Lower lobe of right lung (tissue), 2 donors: ENCODE measurements around the gene CRLF1. TPM values are rescaled to one million over a fixed set of nuclear protein-coding genes. Genes with fewer than 3 reads are reported as not detected.

Experiments
- ATAC-seq, 2 donors: fragments of 200-7000 bp; cut with Tn5 transposase; one replicate each; pipeline ENCODE4 v1.9.1; 2020 to 2022; ENCODE audit warnings: mild to moderate bottlenecking in 2 of 2, moderate library complexity in 2 of 2
- DNase-seq: peaks from one replicate; pipeline ENCODE4 v3.0.0-alpha.2; 2020
- H3K27ac ChIP-seq: fragments of 200-600 bp; one replicate; pipeline ENCODE4 v1.8.0; 2022
- H3K27me3 ChIP-seq: fragments of 200-600 bp; one replicate; pipeline ENCODE4 v1.8.0; 2022; ENCODE audit warnings: low read depth
- H3K36me3 ChIP-seq: fragments of 200-600 bp; one replicate; pipeline ENCODE4 v1.8.0; 2022; ENCODE audit warnings: mild to moderate bottlenecking
- H3K4me1 ChIP-seq: fragments of 200-600 bp; one replicate; pipeline ENCODE4 v1.8.0; 2022
- H3K4me3 ChIP-seq: fragments of 200-600 bp; one replicate; pipeline ENCODE4 v1.8.0; 2022; ENCODE audit warnings: mild to moderate bottlenecking
- H3K9me3 ChIP-seq: fragments of 200-600 bp; one replicate; pipeline ENCODE4 v1.8.0; 2022
- intact Hi-C: fragments of 100-400 bp; cut with DNase I; formaldehyde crosslinking; loops from one replicate; pipeline ENCODE4 v1.11.0; 2022
- total RNA-seq: library from RNA; stranded (reverse); fragmentation: NEBNext Ultra II Directional; extraction: Animal tissue kit (Norgen Biotek cat#: 25700); gene quantifications from one replicate; pipeline ENCODE4 v1.2.1, GENCODE V29; 2021
- TF ChIP-seq, protein P1 (sequence below): fragments of 200-600 bp; IDR thresholded peaks from one replicate; pipeline ENCODE4 v1.8.0; 2022; ENCODE audit warnings: antibody characterized with exemption, mild to moderate bottlenecking
- donor health status: DM: no; HTN: yes; CAD: no; lungs with severe emphysema.

Gene CRLF1
- total RNA-seq, 1 donor from 2014 or later, result 19.9 TPM

DNA sequence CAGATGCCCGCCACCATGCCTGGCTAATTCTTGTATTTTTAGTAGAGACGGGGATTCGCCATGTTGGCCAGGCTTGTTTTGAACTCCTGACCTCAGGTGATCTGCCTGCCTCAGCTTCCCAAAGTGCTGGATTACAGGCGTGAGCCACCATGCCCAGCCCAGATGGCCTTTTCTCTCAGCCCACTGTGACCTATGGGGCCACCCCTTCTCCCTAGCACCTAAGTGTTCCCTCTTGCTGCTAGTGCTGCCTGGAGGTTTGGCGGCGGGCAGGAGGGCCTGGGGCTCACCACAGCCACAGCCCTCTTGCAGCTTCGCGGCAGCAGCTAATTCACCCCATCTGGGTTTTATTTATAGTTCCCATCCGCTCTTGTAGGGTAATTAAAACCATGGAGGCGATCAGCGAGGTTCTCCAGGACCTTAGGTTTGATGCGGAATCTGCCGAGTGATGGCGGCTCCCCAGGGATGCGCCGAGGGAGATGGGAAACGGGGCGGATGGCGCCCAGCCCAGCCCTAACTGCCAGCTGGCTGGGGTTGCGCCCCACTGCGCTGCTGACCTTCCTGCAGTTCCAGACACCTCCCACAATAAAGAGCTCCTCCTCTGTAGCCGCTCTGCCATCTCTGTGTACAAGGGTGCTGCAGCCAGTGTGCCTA lies 14.7 kb downstream of the CRLF1 start:
- intact Hi-C loops, result no loop called here
- H3K4me1 ChIP-seq, result peaks cover 40% of the 10 kb centered on the region
- TF ChIP-seq, protein P1, sequence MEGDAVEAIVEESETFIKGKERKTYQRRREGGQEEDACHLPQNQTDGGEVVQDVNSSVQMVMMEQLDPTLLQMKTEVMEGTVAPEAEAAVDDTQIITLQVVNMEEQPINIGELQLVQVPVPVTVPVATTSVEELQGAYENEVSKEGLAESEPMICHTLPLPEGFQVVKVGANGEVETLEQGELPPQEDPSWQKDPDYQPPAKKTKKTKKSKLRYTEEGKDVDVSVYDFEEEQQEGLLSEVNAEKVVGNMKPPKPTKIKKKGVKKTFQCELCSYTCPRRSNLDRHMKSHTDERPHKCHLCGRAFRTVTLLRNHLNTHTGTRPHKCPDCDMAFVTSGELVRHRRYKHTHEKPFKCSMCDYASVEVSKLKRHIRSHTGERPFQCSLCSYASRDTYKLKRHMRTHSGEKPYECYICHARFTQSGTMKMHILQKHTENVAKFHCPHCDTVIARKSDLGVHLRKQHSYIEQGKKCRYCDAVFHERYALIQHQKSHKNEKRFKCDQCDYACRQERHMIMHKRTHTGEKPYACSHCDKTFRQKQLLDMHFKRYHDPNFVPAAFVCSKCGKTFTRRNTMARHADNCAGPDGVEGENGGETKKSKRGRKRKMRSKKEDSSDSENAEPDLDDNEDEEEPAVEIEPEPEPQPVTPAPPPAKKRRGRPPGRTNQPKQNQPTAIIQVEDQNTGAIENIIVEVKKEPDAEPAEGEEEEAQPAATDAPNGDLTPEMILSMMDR, result no peak
- no peak overlapping the region for H3K4me3 ChIP-seq
- no peak overlapping the region for H3K27ac ChIP-seq
- no peaks in the 10 kb centered on the region for H3K27me3 ChIP-seq
- no peaks in the 10 kb centered on the region for H3K9me3 ChIP-seq
- DNase-seq (no peak), ATAC-seq (no peak)
- H3K36me3 ChIP-seq, result peaks cover 10% of the 10 kb centered on the region

DNA sequence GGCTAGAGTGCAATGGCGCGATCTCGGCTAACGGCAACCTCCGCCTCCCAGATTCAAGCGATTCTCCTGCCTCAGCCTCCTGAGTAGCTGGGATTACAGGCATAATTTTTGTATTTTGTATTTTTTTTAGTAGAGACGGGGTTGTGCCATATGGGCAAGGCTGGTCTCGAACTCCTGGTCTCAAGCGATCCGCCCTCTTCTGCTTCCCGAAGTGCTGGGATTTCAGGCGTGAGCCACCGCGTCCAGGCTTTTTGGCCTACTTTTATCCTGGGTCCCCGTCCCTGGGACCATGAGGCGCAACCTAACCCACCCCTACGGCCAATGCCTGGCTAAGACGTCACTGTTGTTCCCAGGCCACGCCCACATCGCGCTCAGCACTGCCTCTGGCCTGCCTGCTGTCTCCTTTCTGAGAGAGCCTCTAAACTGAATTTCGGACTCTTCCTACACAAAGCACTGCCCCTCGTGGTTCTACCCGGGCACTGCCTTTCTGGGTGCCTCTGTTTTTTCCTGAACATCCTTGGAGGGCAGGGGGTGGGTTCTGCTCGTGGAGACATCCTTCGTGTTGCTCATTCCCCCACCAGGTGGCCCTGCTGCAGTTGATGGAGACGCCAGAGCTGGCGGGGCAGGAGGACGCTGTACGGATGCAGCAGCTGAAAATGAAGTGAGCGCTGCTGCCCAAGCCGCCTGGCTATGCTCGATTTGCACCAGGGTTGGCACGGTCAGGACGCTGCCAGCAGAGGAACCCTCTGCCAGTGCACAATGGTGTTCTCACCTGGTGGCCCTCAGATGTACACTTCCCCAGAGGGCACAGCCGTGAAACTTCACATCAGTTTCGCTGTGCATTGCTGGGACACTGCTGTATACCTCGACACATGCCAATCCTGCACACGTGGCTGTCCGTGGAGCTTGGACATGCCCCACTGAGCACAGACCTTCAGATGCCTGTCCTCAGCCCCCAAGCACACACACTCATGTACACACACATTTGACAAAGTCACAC lies 16.0 kb downstream of the CRLF1 start:
- ATAC-seq (no peak), DNase-seq (no peak)
- Histone ChIP-seq H3K4me3 (no peak overlapping the region), H3K4me1 (peaks cover 40% of the 10 kb centered on the region), H3K27me3 (no peaks in the 10 kb centered on the region), H3K27ac (no peak overlapping the region), H3K36me3 (peaks cover 10% of the 10 kb centered on the region), H3K9me3 (no peaks in the 10 kb centered on the region)
- TF ChIP-seq, protein P1, result no peak
- intact Hi-C loops, result no loop called here

DNA sequence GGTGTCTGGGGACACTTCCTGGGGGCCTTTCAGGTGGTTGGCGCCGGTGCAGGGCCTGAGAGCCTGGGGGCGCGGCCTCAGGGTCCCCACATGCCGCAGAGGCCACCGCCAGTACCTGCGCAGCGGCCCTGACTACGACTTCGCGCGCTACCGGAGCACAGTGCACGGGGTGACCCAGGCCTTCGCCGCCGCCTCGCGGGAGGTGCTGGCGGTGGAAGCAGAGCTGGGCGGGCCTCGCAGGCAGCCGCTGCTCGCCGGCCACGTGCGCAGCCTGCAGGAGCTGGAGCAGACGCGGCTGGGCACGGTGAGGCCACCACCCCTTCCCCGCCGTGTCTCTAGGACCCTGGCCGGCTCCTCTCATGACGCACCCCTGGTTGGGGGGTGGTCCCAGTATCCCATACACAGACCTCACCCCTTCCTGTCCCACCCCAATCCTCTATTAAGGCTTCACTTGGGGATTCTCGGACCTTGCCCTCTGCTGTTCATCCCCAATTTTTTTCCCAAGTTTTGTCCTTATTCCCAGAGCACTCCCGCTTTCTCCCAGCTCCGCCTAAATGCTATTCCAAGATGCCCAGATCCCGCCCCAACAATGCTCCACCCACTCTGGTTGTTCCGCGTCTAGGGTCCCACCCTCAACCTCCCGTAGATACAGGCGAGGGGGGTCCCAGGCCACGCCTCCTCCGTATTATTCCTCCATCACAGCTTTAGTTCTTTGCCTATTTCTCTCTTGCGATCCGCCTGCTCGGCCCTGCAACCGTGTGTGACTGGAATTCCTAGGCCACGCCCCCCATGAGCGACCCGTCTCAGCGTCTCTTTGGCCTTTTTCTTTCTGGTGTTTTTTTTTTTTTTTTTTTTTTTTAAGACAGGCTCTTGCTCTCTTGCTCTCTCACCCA lies 17.0 kb downstream of the CRLF1 start:
- intact Hi-C loops, result no loop called here
- DNase-seq, result peak; percentile 83
- TF ChIP-seq, protein P1, result peak; percentile 27
- H3K9me3 ChIP-seq, result no peaks in the 10 kb centered on the region
- no peaks in the 10 kb centered on the region for H3K27me3 ChIP-seq
- peaks cover 10% of the 10 kb centered on the region for H3K36me3 ChIP-seq
- peak; percentile 84 to 85 for ATAC-seq
- H3K27ac ChIP-seq, result peak overlapping the region; percentile 89
- H3K4me1 ChIP-seq, result peaks cover 32% of the 10 kb centered on the region
- peak overlapping the region; percentile 97 for H3K4me3 ChIP-seq

DNA sequence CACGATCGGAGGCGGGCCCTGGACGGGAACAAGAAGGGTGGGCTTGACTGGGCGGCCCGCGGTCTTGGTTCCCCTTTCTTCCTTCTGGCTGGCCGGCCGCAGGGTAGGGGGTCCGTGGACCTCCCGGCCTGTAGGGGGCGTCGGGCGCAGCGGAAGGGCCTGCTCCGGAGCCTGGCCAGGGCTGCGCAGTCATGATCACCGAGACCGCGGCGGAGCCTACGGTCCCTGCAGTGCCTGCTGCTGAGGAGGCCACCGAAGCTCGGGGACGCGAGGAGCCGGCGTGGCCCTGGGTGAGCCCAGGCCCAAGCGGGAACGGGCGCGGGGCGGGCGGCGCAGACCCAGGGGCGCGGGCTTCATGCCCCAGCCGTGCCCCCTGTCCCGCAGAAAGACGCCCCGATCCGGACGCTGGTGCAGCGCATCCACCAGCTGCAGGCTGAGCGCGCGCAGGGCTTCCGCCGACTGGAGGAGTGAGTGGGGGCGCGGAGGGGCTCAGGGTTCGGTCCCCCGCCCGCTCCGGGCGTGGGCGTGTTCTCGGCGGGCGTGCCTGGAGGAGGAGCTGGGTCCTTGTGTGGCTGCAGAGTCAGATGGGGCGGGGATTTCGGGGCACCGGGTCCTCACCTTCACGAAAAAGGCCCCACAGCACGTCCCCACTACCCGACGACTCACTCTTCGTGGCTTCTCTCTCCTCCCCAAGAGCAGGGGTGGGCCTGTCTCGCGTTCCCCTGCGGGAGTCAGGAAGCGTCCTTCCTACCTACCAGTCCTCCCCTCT lies 17.8 kb downstream of the CRLF1 start, which contains the start of gene REX1BD:
Gene REX1BD (plus strand): TSS at position 188 of the 769 bp plus-strand sequence. CDS start 4 bp downstream, at position 192.
- ATAC-seq, result peak; percentile 95 to 96
- peak; percentile 89 for DNase-seq
- Histone ChIP-seq H3K36me3 (peaks cover 10% of the 10 kb centered on the region), H3K4me3 (peak within 1 kb of the TSS; percentile 97), H3K27me3 (no peaks in the 10 kb centered on the region), H3K4me1 (peaks cover 23% of the 10 kb centered on the region), H3K27ac (peak within 1 kb of the TSS; percentile 89), H3K9me3 (no peaks in the 10 kb centered on the region)
- TF ChIP-seq, protein P1, result peak; percentile 95
- intact Hi-C loops, result no loop called here
